A549 treated with AZD2906 at 1 μM for 4 hours (cell line): Measurements from ENCODE around the gene RTN4R. TPM values are rescaled to one million over a fixed set of nuclear protein-coding genes. Genes with fewer than 3 reads are reported as not detected.

Experiments used
- total RNA-seq: library from RNA; stranded (reverse); fragments of 200-300 nt; extraction: Qiagen RNA extraction; gene quantifications from 5 replicates; pipeline ENCODE4 v1.2.3, GENCODE V29; 2022

The RTN4R gene
- 7.7 to 16.3 TPM (median 13.8 TPM) in 5 replicates for total RNA-seq

GRCh38 chr22:20268279-20269012, at the start of gene RTN4R:
Gene RTN4R (minus strand): TSS chr22:20268318. CDS start chr22:20268092, 226 bp downstream.

Other genes starting within 250 kb of the RTN4R start
- gene TANGO2, start 247.2 kb downstream of the RTN4R start, total RNA-seq = 12.5 to 13.6 TPM (median 12.9 TPM) in 5 replicates
- gene DGCR8, start 188.1 kb downstream of the RTN4R start, total RNA-seq = 17.8 to 22.1 TPM (median 19.6 TPM) in 5 replicates
- gene RANBP1, start 152.2 kb downstream of the RTN4R start, total RNA-seq = 237 to 298 TPM (median 288 TPM) in 5 replicates
- gene TRMT2A, start 151.1 kb downstream of the RTN4R start, total RNA-seq = 18.6 to 29.0 TPM (median 23.4 TPM) in 5 replicates
- gene ZDHHC8, start 136.5 kb downstream of the RTN4R start, total RNA-seq = 22.4 to 43.4 TPM (median 34.8 TPM) in 5 replicates
- not detected in 5 replicates for gene CCDC188, start 117.3 kb downstream of the RTN4R start, total RNA-seq
- 30.1 to 47.2 TPM (median 45.0 TPM) in 5 replicates for gene DGCR6L, start 51.7 kb upstream of the RTN4R start, total RNA-seq
- 6.7 to 8.0 TPM (median 7.0 TPM) in 5 replicates for gene ZNF74, start 125.8 kb upstream of the RTN4R start, total RNA-seq
- gene SCARF2, start 169.5 kb upstream of the RTN4R start, total RNA-seq = 0.75 to 1.4 TPM (median 1.1 TPM) in 5 replicates
- gene KLHL22, start 227.5 kb upstream of the RTN4R start, total RNA-seq = 8.8 to 11.2 TPM (median 10.3 TPM) in 5 replicates
- 59.5 to 68.9 TPM (median 64.5 TPM) in 5 replicates for gene MED15, start 239.3 kb upstream of the RTN4R start, total RNA-seq